Nephron progenitor cell (in vitro differentiated cells): Measurements from ENCODE around the gene ACTR10.

Experiments used
- DNase-seq: peaks from one replicate; pipeline ENCODE4 v3.0.0; 2021
- H3K27ac Mint-ChIP-seq: 2 replicates; pipeline ENCODE4 v1.8.0; 2021; ENCODE audit warnings: mild to moderate bottlenecking, moderate library complexity, mixed read lengths
- H3K27me3 Mint-ChIP-seq: 2 replicates; pipeline ENCODE4 v1.8.0; 2021; ENCODE audit warnings: mild to moderate bottlenecking, low read depth, mixed read lengths; ENCODE audit not compliant: poor library complexity
- H3K36me3 Mint-ChIP-seq: 2 replicates; pipeline ENCODE4 v1.8.0; 2021; ENCODE audit warnings: low read depth, mixed read lengths
- H3K4me1 Mint-ChIP-seq: 2 replicates; pipeline ENCODE4 v1.8.0; 2021; ENCODE audit warnings: mixed read lengths
- H3K4me3 Mint-ChIP-seq: 2 replicates; pipeline ENCODE4 v1.8.0; 2021; ENCODE audit warnings: mild to moderate bottlenecking, moderate library complexity, mixed read lengths
- H3K9me3 Mint-ChIP-seq: 2 replicates; pipeline ENCODE4 v1.8.0; 2021; ENCODE audit warnings: mild to moderate bottlenecking, moderate library complexity, mixed read lengths
- CTCF ChIP-seq: fragments of 200-600 bp; sonication (generic); IDR thresholded peaks from 2 replicates; pipeline ENCODE4 v1.5.0; 2021; ENCODE audit warnings: antibody characterized with exemption

Gene ACTR10

GRCh38 chr14:58281969-58282368 lies 82.0 kb downstream of the ACTR10 start:
- Mint-ChIP-seq H3K4me3 (no peak overlapping the region), H3K27me3 (no peaks in the 10 kb centered on the region), H3K36me3 (peaks cover 86% of the 10 kb centered on the region), H3K9me3 (no peaks in the 10 kb centered on the region), H3K27ac (peak overlapping the region; percentile 42), H3K4me1 (peaks cover 9% of the 10 kb centered on the region)
- no peak for DNase-seq
- no peak for TF ChIP-seq CTCF

GRCh38 chr14:58282925-58283593 lies 83.1 kb downstream of the ACTR10 start:
- H3K9me3 Mint-ChIP-seq = no peaks in the 10 kb centered on the region
- H3K4me3 Mint-ChIP-seq = no peak overlapping the region
- peaks cover 90% of the 10 kb centered on the region for H3K36me3 Mint-ChIP-seq
- TF ChIP-seq CTCF = no peak
- H3K4me1 Mint-ChIP-seq = peaks cover 9% of the 10 kb centered on the region
- no peak overlapping the region for H3K27ac Mint-ChIP-seq
- peaks cover 4% of the 10 kb centered on the region for H3K27me3 Mint-ChIP-seq
- no peak for DNase-seq

GRCh38 chr14:58283730-58284129 lies 83.8 kb downstream of the ACTR10 start:
- Mint-ChIP-seq H3K36me3 (peaks cover 89% of the 10 kb centered on the region), H3K27ac (no peak overlapping the region), H3K9me3 (no peaks in the 10 kb centered on the region), H3K4me3 (no peak overlapping the region), H3K4me1 (peaks cover 9% of the 10 kb centered on the region), H3K27me3 (peaks cover 4% of the 10 kb centered on the region)
- no peak for DNase-seq
- TF ChIP-seq CTCF = no peak

GRCh38 chr14:58285132-58285531 lies 85.2 kb downstream of the ACTR10 start:
- no peak for DNase-seq
- no peak overlapping the region for H3K4me3 Mint-ChIP-seq
- TF ChIP-seq CTCF = no peak
- H3K9me3 Mint-ChIP-seq = no peaks in the 10 kb centered on the region
- H3K27ac Mint-ChIP-seq = peak overlapping the region; percentile 40
- H3K36me3 Mint-ChIP-seq = peaks cover 87% of the 10 kb centered on the region
- peaks cover 7% of the 10 kb centered on the region for H3K4me1 Mint-ChIP-seq
- H3K27me3 Mint-ChIP-seq = peaks cover 4% of the 10 kb centered on the region
